SU-DHL-6 (cell line): ENCODE measurements around the gene CRPPA.

ENCODE experiments used
- EZH2phosphoT487 ChIP-seq: fragments of 200-600 bp; sonication (generic), shearing (Covaris generic); conservative IDR thresholded peaks from 2 replicates; pipeline ENCODE4 v1.6.1; 2018; ENCODE audit warnings: mild to moderate bottlenecking, antibody characterized with exemption, low read length, moderate library complexity, mixed read lengths
- TF ChIP-seq, protein P1 (sequence below): fragments of 200-600 bp; sonication (generic); IDR thresholded peaks from one replicate; pipeline ENCODE4 v1.5.1; 2017; ENCODE audit warnings: antibody characterized with exemption, mild to moderate bottlenecking, low read length, moderate library complexity; ENCODE audit not compliant: insufficient read depth, poor library complexity, severe bottlenecking

DNA sequence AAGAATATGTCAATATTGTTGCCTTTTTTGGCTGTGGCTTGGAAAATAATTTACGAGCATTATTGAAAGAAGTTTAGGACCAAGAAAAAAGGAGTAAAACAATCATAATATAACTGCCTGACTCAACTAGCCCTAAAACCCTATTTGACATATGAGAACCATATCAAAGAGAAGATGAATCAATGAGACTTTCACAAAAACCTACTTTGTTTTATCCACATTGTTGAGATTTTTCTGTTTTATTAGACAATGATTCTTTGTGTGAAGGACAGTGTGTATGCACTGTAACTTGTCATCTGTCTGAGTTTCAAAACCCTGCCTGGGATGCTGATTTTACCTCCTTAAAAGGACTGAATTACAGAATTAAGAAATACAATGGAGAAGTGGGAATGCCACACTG, 25.2 kb upstream of the CRPPA start:
- TF ChIP-seq, protein P1, sequence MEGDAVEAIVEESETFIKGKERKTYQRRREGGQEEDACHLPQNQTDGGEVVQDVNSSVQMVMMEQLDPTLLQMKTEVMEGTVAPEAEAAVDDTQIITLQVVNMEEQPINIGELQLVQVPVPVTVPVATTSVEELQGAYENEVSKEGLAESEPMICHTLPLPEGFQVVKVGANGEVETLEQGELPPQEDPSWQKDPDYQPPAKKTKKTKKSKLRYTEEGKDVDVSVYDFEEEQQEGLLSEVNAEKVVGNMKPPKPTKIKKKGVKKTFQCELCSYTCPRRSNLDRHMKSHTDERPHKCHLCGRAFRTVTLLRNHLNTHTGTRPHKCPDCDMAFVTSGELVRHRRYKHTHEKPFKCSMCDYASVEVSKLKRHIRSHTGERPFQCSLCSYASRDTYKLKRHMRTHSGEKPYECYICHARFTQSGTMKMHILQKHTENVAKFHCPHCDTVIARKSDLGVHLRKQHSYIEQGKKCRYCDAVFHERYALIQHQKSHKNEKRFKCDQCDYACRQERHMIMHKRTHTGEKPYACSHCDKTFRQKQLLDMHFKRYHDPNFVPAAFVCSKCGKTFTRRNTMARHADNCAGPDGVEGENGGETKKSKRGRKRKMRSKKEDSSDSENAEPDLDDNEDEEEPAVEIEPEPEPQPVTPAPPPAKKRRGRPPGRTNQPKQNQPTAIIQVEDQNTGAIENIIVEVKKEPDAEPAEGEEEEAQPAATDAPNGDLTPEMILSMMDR = no peak
- no peak for TF ChIP-seq EZH2phosphoT487
